ENCODE data around the gene KCNH8.

KCNH8 gene

DNA sequence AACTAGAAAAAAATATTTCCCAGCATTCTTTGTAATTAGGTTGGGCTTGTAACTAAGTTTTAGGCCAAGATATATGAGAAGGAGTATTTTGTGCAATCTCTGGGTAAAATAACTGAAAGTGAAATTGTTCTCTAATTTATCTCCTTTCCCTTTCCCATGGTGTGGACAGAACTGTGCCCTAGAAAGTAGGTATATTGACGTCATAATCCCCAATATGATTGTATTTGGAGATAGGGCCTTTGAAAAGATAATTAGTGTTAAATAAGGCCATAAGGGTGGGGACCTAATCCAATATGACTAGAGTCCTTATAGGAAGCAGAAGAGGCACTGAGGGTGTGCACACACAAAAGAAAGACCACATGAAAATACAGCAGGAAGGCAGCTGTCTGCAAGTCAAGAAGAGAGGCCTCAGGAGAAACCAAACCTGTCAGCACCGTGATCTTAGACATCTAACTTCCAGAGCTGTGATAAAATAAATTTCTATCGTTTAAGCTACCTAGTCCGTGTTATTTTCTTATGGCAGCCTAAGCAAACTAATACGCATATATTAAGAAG, 106.6 kb downstream of the KCNH8 start:
- FAIRE-seq = no peak

DNA sequence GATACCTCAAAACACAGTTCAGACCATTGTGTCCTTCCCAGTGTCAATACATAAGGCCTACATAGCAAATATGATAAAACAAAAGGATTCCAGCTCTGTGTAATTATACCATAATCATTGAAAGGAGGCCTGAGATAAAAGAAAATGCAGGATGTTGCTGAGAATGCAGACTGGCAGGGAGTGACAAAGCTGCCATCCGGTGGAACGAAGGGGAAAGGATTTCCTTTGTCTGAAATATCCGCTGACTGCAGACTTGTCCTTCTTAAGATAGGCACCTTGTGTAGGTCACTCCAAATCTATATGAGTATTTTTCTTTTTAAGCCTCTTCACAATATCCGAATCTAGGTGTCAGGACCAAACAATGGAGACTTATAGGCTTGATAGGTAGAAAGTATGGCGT, 108.0 kb downstream of the KCNH8 start:
- FAIRE-seq = no peak

DNA sequence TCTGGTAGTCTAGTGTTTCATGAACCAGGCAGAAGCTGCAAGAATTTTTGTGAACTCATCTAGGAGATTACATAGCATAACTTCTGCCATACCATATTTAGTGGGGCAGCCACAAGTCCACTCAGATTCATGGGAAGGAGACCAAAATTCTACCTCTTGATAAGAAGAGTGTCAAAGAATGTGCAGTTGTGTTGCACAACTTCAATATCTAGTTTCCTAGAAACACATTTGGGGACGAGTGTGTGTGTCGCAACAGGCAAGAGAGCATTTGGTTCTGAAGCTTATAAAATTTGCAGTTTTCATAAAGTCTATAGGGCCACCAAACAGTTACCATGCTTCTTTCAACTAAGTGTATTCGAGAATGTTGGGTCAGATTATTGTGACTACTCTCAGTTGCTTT, 115.3 kb downstream of the KCNH8 start:
- FAIRE-seq = no peak

DNA sequence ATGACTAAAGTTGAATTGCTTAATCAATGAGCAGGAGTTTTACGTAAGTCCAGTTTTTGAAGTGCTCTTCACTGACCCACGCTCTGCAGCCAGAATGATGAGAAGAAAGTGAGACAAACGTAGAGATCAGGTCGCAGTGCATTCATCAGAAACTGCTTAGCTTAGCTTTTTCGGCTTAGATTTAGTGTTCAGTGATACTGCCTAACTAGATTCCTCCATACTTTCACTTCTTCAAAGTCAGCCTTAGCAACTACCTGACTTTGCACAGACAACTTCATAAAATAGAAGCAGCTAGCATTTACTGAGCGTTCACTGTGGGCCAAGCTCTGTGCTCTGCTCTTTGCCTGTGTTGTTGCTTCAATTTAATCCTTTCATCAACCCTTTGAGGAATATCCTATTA, 116.1 kb downstream of the KCNH8 start:
- FAIRE-seq = no peak

DNA sequence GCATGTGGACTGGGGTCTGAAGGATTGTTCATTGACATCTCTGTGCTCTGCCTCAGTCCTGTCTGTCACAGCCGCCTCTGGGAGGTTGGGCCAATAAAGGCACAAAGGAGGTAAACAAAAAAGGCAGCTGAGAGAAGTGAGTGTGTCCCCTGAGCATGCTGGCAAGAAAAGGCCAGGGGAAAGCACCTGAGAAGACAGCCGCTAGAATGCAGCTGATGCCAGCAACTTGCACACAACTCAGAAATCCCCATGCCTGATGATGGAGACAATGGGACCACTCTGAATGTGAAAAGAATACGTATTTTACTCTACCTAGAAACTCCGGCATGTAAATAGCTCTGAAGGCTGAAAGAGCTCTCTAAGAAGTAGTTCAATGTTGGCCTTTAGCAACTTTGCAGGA, 118.7 kb downstream of the KCNH8 start:
- FAIRE-seq = no peak

DNA sequence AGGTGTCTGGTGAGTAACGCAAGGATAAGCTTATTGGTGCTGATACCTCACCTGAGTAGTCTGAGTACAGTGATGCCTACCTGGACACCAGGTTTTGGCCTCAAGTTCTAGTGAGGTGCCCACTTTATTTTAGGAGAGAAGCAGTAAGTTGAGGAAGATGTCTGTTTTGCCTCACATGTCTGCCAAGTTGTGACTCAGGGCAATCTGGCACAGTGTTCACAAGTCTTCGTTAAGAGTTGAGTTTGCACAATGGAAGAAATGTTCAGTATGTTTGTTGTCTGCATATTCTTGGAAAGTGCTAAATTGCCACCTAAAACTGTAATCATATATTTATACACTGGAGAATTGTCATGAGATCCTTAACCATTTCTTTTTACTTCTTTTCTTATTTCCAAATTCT, 122.2 kb downstream of the KCNH8 start:
- FAIRE-seq = no peak

DNA sequence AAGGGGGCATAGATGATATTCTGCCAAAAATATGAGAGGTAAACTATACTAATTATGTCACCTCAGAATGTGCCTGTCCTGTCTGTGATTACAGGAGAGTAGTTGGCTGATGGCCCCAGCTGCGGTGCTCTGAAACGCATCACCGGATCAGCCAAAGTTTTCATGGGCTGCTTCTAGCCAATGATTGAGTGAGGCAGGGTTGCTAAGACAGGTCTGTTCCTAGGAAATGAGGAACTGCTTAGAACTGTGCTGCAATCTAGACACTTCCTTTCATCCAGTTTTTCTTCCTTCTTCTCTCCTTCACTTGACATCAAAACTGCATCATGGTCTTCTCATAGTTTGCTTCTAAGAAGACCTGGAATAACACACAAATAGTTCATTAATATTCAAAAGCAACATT, 124.0 kb downstream of the KCNH8 start:
- FAIRE-seq = no peak

- FAIRE-seq = no peak
Measured at GRCh38 chr3:19273091-19273490, 124.8 kb downstream of the KCNH8 start.

- FAIRE-seq = no peak
Measured at GRCh38 chr3:19274576-19274975, 126.3 kb downstream of the KCNH8 start.

- FAIRE-seq = no peak
Measured at GRCh38 chr3:19284974-19285373, 136.7 kb downstream of the KCNH8 start.

- no peak for FAIRE-seq
Measured at GRCh38 chr3:19293295-19293694, 145.0 kb downstream of the KCNH8 start.

DNA sequence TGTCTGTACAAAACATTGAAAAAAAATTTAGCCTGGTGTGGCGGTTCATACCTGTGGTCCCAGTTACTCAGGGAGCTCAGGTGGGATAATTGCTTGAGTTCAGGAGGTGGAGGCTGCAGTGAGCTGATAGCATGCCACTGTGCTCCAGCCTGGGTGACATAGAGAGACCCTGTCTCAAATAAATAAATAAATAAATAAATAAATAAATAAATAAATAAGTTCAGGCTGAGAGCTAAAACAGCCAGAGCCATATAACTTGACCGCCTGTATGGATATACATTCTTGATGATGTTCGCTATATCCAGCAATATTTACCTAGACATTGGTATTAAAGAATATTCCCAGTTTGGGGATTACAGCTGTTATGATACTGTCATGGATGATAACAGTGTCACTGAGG, 146.9 kb downstream of the KCNH8 start:
- no peak for FAIRE-seq

DNA sequence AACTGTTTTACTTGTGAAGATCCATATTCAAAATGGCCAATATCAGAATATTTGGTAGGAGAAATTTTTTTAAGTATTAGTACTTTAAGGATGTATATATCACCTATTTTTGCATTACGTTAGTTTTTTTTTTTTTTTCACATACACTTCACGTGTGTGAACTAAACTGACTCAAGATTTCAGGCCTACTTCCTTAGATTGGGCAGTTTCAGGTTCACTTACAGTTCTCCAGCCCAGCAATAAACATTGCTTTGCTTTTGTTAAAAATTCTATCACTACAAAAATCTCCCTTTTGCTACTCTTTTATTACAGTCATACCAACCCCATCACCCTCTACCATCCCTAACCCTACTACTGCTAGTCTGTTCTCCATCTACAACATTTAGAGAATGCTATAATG, 183.6 kb downstream of the KCNH8 start:
- no peak for FAIRE-seq

DNA sequence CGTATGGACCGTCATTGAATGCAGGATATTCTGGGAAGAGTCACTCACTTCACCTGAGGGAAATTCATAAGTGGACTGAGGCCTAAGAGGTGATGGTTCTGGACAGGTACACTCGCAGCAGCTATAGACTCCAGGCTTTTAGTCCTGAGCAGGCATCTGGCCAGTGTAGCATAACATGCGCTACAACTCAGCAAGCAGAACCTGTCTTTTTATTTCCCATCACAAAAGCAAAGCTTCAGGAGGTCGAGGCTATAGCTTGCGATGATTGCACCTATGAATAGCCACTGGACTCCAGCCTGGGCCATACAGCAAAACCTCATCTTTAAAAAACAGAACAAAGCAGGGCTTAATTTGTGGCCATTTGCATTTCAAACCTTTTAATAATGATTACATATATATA, 185.8 kb downstream of the KCNH8 start:
- no peak for FAIRE-seq

GRCh38 chr3:19338769-19339168, 190.5 kb downstream of the KCNH8 start:
- FAIRE-seq = no peak

GRCh38 chr3:19342389-19342788, 194.1 kb downstream of the KCNH8 start:
- FAIRE-seq = no peak

DNA sequence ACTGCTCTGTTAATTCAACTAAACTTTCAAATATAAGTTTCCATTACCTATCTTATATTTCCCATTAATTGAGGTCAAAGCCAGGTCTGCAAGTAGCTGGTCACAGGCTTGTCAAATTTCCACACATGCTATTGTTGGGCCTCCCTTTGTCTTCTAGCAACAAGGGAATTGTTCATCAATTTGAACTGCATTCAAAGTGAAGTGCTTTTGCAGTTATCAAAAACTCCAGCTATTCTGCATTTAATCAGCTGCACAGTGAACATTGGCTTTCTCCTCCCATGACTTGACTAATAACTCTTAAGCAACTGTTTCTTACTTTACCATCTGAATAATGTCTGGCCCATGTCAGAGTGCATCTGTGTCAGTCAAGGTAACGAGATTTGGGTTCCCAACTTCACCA, 198.4 kb downstream of the KCNH8 start:
- FAIRE-seq = no peak

DNA sequence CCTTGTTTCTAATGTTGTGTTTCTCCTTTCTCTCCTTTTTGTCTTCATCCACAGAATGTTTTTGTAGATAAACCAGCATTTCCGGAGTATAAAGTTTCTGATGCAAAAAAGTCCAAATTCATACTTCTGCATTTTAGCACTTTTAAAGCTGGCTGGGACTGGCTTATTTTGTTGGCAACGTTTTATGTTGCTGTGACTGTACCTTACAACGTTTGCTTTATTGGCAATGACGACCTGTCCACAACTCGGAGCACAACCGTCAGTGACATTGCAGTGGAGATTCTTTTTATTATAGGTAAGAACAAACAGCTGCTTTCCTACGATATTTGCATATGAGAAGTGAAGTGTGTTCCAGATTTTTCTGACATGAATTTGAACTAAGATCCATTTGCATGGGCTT, 199.4 kb downstream of the KCNH8 start:
- no peak for FAIRE-seq

DNA sequence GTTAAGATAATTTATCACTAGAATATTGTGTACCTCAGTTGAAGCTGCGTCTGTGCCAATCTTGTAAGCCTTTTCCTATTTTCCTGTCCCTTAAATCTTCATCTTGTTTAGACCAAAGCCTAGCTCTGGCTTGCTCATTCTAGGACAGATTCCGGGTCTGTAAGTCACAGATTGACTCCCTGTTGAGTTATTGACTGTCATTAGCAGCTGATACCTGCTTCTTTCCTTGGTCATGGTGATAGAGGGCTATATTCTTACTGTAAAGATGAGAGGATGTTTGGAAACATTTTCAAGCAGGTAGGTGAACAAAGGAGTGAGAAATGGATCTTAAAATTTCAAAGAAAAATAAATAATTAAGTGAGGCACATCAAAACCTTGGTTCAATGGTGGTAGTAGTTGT, 200.2 kb downstream of the KCNH8 start:
- FAIRE-seq = no peak

DNA sequence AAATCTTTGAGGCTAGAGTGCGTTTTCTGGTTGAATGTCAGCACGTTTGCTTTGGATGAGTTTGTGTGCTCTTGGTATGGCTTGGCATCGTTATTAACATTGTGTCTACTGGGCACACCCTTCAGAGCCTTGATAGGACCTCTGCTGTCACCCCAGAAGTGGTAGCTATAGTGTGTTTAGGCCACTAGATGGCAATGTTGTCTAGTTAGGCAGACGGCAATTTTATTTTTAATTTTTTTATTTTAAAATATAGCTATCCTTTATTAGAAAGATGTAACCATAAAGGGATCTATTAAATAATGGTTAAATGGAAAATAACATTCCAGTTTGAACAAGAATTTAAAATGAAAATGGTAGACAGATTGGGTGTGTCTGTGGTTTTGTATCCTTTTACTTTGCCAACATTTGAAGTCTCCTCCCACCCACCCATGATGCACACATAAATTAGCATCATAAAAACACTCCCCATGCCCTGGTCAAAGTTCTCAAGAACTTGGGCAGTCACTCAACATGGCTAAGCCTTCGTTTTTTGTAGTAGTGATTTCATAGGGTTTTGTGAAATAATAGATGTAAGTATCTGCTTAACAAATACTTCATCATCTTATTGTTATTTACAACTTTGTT, 200.7 kb downstream of the KCNH8 start:
- peak; percentile 13 for FAIRE-seq

DNA sequence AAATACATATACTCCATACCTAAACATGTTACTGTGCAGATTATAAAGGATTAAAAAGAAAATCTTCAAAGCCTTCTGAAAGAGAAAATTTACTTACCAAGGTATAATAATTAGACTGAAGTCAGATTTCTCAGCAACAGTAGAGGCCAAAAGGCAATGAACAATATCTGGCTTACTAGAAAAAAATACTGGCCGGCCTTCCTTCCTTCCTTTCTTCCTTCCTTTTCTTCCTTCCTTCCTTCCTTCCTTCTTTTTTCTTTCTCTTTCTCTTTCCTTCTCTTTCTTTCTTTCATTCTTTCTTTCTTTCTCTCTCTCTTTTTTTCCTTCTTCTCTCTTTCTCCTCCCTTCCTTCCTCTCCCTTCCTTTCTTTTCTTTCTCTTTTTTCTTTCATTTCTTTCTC, 209.6 kb downstream of the KCNH8 start:
- FAIRE-seq = no peak

DNA sequence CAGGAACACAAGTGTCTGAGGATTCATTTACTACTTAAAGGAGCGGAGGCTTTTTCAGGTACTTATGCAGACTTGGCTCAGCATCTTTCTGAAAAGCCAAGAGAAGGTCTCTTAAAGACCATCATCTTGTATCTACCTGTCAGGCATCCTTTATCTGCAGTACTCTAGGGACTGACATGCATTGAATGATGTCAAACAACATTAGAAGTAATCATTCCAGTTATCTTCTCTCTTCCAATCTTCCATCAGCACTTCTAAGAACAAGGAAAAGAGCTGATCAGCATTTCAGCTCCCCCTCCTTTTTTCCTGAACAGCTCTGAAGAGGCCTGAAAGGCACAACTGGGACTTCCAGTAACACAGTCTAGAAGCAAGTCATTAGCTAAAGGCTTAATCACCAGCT, 214.8 kb downstream of the KCNH8 start:
- FAIRE-seq = no peak

GRCh38 chr3:19364148-19364547, 215.8 kb downstream of the KCNH8 start:
- FAIRE-seq = no peak

GRCh38 chr3:19365471-19365870, 217.2 kb downstream of the KCNH8 start:
- FAIRE-seq = no peak

DNA sequence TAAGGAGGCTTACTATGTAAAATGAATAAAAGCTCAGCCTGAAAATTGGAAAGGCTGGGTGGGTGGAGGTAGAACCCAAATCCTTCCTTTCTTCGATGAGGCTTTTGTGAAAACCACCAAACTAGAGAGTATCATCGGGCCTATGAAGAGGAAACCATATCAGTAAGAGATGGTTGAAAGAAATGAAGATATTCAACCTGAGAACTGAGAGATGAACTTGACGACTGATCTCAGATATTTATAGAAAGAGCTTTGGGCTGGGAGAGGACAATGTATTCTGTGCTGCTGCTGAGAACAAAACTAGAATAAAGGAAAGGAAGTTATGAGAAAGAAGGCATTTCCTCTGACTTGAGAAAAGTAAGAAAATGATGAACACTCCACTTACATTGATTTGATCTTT, 236.6 kb downstream of the KCNH8 start:
- no peak for FAIRE-seq

DNA sequence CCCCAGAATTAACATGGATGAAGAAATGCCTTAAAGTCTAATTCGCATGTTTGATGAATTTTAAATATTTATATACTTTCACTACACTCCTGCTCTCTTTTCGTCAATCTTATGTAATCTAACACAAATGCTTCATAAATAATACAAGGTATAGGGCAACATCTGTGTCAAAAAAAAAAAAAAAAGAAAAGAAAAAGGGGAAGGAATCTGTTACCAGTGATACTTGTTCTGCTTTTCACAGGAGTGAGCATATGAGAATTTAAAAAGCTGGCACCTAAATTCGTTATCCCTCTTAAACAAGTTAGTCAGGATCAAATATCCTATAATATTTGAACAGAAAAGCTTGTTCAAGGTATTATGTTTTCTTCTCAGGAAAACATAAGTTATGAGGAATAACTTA, 243.8 kb downstream of the KCNH8 start:
- FAIRE-seq = no peak

Data from islet of Langerhans (tissue), 1 donor.